HS-27A (cell line): ENCODE results near the gene FSIP2.
"Not testable (repeated sequence)": the region's sequence is repeated elsewhere in the genome, so short reads cannot be mapped to it uniquely, and the experiment has no call there.

Experiments used
- DNase-seq: peaks from one replicate; pipeline ENCODE4 v3.0.0-alpha.2; 2012; ENCODE audit warnings: low read depth, missing footprints

The FSIP2 gene

GRCh38 chr2:185802926-185803325, 64.3 kb downstream of the FSIP2 start:
- no peak for DNase-seq

GRCh38 chr2:185806783-185807182, 68.2 kb downstream of the FSIP2 start:
- DNase-seq: no peak

DNA sequence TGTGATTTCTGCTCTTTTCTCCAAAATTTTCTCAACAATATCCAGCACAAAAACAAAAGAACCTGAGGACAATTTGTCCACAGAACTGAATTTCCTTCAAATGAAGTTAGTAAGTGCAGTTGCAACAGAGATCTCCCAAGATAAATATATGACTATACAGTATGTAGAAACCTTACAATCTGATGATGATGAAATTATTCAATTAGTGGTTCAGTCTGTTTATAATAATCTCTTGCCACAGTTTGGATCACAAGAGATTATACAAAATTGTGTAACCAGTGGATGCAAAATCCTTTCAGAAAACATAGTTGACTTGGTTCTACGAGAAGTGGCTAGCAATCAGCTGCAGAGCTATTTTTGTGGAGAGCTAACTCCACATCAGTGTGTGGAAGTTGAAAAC, 68.7 kb downstream of the FSIP2 start:
- no peak for DNase-seq

DNA sequence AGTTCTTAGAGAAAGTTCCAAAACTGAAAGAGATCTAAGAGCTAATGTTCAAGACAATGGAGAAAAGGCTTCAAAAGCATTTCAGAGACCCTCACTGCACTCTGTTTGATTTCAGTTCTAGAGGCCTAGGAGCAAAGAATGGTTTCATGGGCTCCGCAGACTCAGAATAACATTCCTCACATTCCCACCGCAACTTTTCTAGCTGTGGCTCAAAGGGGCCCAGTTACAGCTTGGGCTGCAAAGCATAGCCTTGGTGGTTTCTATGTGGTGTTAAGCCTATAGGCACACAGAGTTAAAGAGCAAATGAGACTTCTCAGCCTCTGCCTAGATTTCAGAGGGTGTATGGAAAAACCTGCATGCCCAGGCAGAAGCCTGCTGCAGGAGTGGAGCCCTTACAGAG, 73.0 kb downstream of the FSIP2 start:
- DNase-seq: no peak

GRCh38 chr2:185813707-185814106, 75.1 kb downstream of the FSIP2 start:
- no peak for DNase-seq

GRCh38 chr2:185817991-185818390, 79.4 kb downstream of the FSIP2 start:
- no peak for DNase-seq

DNA sequence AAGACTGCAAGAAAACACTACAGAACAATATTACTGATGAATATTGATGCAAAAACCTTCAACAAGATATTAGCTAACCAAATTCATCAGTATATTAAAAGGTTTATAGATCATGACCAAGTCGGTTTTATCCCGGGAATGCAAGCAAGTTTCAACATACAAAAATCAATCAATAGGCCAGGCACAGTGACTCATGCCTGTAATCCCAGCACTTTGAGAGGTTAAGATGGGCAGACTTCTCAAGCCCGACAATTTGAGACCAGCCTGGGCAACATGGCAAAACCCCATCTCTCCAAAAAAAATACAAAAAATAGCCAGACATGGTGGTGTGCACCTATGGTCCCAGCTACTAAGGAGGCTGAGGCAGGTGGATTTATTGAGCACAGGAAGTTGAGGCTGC, 82.9 kb downstream of the FSIP2 start:
- no peak for DNase-seq

DNA sequence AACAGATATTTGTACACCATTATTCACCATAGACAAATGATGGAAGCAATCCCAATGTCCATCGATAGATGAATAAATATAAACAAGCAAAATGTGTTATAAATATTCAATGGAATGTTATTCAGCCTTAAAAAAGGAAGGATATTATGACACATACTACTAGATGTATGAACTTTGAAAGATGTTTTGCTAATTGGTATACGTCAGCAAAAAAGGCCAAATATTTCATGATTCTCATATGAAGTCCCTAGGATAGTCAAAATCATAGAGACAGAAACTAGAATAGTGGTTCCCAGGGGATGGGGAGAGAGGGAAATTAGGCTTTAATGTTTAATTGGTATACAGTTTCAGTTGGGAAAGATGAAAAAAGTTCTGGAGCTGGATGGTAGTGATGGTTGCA, 85.2 kb downstream of the FSIP2 start:
- no peak for DNase-seq

DNA sequence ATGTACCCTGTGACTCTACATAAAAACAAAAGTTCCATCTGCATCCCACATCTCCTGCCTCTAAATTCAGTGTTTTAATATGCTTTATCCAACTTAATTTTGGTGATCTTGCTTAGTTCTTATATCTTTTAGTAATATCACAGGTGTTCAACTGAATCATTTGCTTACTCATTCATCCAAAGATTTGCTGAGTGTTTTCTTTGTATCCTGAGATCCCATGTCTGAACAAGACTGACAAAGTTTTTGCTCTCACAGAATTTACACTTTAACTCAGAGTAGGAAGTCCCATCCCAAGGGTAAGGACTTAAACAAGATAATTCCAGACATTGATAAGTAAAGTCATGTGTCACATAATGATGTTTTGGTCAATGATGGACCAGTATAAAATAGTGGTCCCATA, 87.0 kb downstream of the FSIP2 start:
- DNase-seq: no peak

- DNase-seq: no peak
These were observed 89.7 kb downstream of the FSIP2 start for GRCh38 chr2:185828326-185828725.

- no peak for DNase-seq
These were observed 95.3 kb downstream of the FSIP2 start for GRCh38 chr2:185833864-185834263.

DNA sequence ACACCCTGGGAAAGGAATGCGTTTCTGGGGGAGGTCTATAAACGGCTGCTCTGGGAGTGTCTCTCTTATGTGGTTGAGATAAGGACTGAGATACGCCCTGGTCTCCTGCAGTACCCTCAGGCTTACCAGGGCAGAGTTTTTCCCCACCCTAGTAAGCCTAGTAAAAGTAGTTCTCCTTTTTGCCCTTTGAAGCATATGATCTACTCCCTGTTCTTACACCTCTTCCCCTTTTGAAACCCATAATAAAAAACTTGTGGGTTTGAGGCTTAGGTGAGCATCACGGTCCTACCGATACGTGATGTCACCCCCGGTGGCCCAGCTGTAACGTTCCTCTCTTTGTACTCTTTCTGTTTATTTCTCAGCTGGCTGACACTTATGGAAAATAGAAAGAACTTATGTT, 97.4 kb downstream of the FSIP2 start:
- no peak for DNase-seq

GRCh38 chr2:185854885-185855284, 116.3 kb downstream of the FSIP2 start:
- no peak for DNase-seq

DNA sequence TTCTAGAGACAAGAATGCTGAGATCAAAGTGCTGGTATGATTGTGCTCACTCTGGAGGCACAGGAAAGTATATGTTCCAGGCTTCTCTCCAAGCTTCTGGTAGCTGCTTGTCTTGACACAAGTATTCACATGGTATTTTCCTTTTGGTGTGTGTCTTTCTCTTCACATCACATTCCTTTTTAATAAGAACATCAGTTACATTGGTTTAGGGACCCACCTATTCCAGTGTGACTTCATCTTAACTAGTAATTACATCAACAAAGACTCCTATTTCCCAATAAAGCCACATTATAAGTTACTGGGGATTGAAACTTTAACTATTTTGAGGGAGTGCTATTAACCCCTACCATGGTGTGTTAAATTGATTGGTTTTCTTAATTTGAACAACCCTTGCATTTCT, 119.1 kb downstream of the FSIP2 start:
- DNase-seq: no peak

DNA sequence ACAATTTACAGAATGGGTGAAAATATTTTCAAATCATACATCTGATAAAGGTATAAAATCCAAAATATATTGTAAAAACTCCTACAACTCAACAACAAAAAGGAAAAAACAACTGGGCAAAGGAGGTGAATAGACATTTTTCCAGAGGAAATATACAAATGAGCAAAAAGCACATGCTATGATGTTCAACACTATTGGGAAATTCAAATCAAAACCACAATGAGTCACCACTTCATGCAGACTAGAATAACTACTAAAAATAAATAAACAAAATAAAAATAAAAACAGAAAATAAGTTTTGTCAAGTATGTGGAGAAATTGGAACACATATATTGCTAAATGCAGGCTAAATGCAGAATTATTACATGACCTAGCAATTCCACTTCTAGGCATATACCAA, 120.9 kb downstream of the FSIP2 start:
- DNase-seq: no peak

DNA sequence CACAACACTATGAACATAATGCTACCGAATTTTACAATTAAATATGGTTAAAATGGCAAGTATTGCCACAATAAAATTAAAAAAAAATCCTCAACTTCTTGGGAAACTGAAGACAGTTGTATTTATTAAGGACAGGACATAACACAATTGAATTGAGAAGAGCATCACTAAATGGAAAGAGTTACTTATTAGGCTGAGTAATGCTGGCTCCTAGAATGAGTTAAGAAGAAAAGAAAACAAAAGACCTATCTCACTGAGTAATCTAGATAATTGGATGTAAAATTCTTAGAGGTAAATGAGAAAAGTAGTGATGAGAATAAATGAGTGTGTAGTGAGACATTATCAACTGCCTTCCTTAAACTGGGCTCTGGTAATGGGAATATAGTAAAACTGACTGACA, 121.7 kb downstream of the FSIP2 start:
- no peak for DNase-seq

- no peak for DNase-seq
These were observed 124.2 kb downstream of the FSIP2 start for GRCh38 chr2:185862657-185863398.

DNA sequence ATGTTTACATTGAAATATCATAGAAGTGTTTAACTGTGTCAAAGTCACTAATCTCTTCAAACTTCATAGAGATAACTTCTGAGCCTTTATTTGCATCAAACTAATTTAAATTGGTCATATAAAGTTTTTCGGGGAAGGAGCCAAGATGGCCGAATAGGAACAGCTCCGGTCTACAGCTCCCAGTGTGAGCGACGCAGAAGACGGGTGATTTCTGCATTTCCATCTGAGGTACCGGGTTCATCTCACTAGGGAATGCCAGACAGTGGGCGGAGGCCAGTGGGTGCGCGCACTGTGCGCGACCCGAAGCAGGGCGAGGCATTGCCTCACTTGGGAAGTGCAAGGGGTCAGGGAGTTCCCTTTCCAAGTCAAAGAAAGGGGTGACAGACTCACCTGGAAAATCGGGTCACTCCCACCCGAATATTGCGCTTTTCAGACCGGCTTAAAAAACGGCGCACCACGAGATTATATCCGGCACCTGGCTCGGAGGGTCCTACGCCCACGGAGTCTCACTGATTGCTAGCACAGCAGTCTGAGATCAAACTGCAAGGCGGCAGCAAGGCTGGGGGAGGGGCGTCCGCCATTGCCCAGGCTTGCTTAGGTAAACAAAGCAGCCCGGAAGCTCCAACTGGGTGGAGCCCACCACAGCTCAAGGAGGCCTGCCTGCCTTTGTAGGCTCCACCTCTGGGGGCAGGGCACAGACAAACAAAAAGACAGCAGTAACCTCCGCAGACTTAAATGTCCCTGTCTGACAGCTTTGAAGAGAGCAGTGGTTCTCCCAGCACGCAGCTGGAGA, 126.1 kb downstream of the FSIP2 start:
- DNase-seq: not testable (repeated sequence)

- DNase-seq: no peak
These were observed 136.7 kb downstream of the FSIP2 start for GRCh38 chr2:185875136-185875931.

DNA sequence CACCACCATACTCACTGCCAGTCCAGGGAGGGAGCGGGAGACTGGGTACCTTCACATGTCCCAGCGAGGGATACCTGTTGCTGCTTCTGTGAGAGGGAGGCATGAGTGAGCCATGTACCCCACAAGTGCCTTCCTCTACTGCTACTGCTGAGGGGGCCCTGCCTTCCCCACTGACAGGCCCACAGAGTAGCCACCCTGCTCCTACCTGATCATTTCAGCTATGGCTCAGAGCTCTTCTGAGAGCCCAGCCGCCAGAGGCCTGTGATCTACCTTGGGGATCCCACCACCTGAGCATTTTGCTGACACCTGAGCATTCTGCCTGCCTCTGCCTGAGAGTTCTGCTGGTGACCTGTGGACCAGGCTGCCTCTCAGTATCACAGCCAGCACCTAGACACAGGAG, 137.6 kb downstream of the FSIP2 start:
- DNase-seq: no peak

DNA sequence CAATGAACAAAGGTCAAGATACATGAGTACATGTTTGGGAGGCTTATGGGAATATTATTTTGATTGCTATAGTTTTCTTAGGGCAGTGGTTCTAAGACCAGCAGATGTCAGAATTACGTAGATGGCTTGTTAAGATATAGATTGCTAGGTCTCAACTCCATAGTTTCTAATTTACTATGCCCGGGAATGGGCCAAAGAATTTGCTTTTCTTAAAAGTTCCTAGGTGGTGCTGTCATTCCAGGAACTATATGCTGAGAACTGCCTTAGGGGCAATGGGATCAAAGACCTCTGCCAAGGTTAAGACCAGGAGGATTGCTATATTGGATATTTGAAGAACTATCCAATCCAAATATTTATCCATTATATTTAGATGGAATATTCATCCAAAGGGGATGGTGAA, 141.8 kb downstream of the FSIP2 start:
- DNase-seq: no peak
